NT2/D1 (cell line): ENCODE results near the gene SARDH.

Source experiments
- YY1 ChIP-seq: IDR thresholded peaks from 2 replicates; pipeline ENCODE4 v1.6.1; 2011; ENCODE audit not compliant: insufficient read length, insufficient read depth
- ZNF274 ChIP-seq: IDR thresholded peaks from 2 replicates; pipeline ENCODE4 v1.6.1; 2011; ENCODE audit warnings: mild to moderate bottlenecking, low read depth, low read length

GRCh38 chr9:133637451-133638055 is 100.6 kb downstream of the SARDH start:
- no peak for TF ChIP-seq YY1
- no peak for TF ChIP-seq ZNF274
